Gastrocnemius medialis (tissue), 4 donors: ENCODE data around the gene MRPS22.

Source experiments
- CTCF ChIP-seq, 5 experiments: fragments of 450-650 bp in 3 of 5; fragments of 200-600 bp in 2 of 5; sonication (generic) in 2 of 5; IDR thresholded peaks in 4 of 5; conservative IDR thresholded peaks in 1 of 5; 1 replicate in 4 of 5; 2 replicates in 1 of 5; pipeline ENCODE4 v1.5.1; 2016 to 2019; ENCODE audit warnings: antibody characterized with exemption in 5 of 5, mild to moderate bottlenecking in 3 of 5, moderate library complexity in 3 of 5
- POLR2A ChIP-seq, 2 donors: fragments of 450-650 bp; IDR thresholded peaks; one replicate each; pipeline ENCODE4 v1.6.1; 2017; ENCODE audit warnings: antibody characterized with exemption in 2 of 2, mild to moderate bottlenecking in 2 of 2, moderate library complexity in 2 of 2

GRCh38 chr3:139346771-139347170 lies 3.0 kb downstream of the MRPS22 start:
- TF ChIP-seq CTCF (IDR thresholded peaks at IDR 0.05 in 4 of 5, conservative IDR thresholded peaks at IDR 0.05 in 1 of 5) (no peak), POLR2A (IDR thresholded peaks at IDR 0.05) (no peak)
